ENCODE data around the gene CAMK2A. TPM values are rescaled to one million over a fixed set of nuclear protein-coding genes. Genes with fewer than 3 reads are reported as not detected.

The CAMK2A gene
- total RNA-seq, 4 donors from 2014 or later = 0.32 to 0.82 TPM; not detected in 2

GRCh38 chr5:150278916-150279315, 10.7 kb downstream of the CAMK2A start:
- intact Hi-C loops (cut with DNase I; ENCODE audit: low total_unique reads) = no loop called here

DNA sequence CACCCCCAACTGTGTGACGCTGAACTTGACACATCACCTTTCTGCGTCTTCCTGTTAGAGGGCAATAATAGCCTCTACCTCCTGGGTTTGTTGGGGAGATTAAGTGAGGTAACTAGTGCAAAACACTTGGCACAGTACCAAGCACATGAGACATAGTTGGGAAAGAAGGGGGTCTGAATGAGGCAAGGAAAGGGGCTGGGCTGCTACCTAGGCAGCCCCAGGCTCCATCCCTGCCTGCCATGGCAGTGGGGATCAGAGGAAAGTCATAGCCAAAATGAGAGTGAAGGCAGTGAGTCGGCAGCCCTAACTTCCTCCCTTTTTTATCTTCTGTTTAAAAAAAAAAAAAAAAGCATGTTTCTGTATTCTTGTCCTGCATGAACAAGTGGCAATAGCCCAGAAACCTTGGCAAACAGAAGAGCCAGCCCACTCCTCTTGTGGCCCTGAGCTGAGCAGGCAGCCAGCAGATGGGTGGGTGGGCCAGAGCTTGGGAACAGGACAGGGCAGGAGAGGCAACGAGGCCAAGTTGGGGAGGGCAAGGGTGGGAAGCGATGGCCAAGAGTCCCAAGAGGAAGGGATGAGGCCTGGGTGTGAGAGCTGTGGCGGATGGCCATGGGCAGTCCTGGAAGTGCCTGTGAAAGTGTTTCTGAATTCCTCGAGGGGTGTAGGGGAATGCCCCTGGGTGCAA, 11.4 kb downstream of the CAMK2A start:
- intact Hi-C loops (cut with DNase I; ENCODE audit: low total_unique reads) = no loop called here
- Histone ChIP-seq H3K36me3 (no peaks in the 10 kb centered on the region), H3K4me1 (no peaks in the 10 kb centered on the region), H3K4me3 (no peak overlapping the region), H3K27me3 (peaks cover 8% of the 10 kb centered on the region), H3K9me3 (no peaks in the 10 kb centered on the region), H3K27ac (no peak overlapping the region)
- in situ Hi-C loops (cut with MboI; ENCODE audit: low pct_ligation_motif_present in 1 of 4, low pct_unique_long_range_greater_than_20kb in 1 of 4, low sequenced_read_pairs in 3 of 4) = no loop called here
- 20 to 62% methylated on average over 1 to 7 of the region's 7 CpGs for WGBS, 2 donors (ENCODE audit: low coverage in 1 of 2)
- DNase-seq = no peak
- TF ChIP-seq POLR2AphosphoS5 (IDR thresholded peaks at IDR 0.05) (no peak), EP300 (IDR thresholded peaks at IDR 0.05; ENCODE audit: low read depth) (no peak), CTCF (IDR thresholded peaks at IDR 0.05) (no peak), POLR2A (IDR thresholded peaks at IDR 0.05) (no peak)

More at GRCh38 chr5:150278916-150279315, 10.7 kb downstream of the CAMK2A start:
- Histone ChIP-seq H3K4me3 (no peak overlapping the region), H3K36me3 (no peaks in the 10 kb centered on the region), H3K4me1 (no peaks in the 10 kb centered on the region), H3K27me3 (peaks cover 6% of the 10 kb centered on the region), H3K27ac (no peak overlapping the region), H3K9me3 (no peaks in the 10 kb centered on the region)
- 77 to 88% methylated on average over 3 to 6 of the region's 6 CpGs for WGBS, 2 donors (ENCODE audit: low coverage in 1 of 2)
- in situ Hi-C loops (cut with MboI; ENCODE audit: low pct_ligation_motif_present in 1 of 4, low pct_unique_long_range_greater_than_20kb in 1 of 4, low sequenced_read_pairs in 3 of 4) = no loop called here
- TF ChIP-seq EP300 (IDR thresholded peaks at IDR 0.05; ENCODE audit: low read depth) (no peak), POLR2A (IDR thresholded peaks at IDR 0.05) (no peak), POLR2AphosphoS5 (IDR thresholded peaks at IDR 0.05) (no peak), CTCF (IDR thresholded peaks at IDR 0.05) (no peak)
- no peak for DNase-seq

DNA sequence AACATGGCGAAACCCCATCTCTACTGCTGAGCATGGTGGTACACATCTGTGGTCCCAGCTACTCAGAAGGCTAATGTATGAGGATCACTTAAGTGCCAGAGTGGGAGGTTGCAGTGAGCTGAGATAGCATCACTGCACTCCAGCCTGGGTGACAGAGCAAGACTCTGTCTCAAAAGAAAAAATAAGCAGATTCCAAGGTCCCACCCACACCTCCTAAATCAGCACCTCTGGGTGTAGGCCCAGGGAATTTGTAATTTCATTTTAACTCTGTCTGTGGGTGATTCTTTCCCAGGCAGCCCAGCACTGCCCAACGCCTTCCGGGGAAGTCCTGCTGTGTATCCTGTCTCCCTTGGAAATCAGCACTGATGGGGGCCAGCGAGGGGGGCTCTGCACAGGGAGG, 12.5 kb downstream of the CAMK2A start:
- intact Hi-C loops (cut with DNase I; ENCODE audit: low total_unique reads) = no loop called here
- 58% methylated on average over 4 of the region's 4 CpGs; no CpG with 5 or more reads in 1 of the 2 donors for WGBS, 2 donors (ENCODE audit: low coverage in 1 of 2)

GRCh38 chr5:150274811-150275210, 14.8 kb downstream of the CAMK2A start:
- no peaks in the 10 kb centered on the region for H3K4me1 ChIP-seq
- no peak for TF ChIP-seq POLR2A (IDR thresholded peaks at IDR 0.05)
- no peak for TF ChIP-seq POLR2AphosphoS5 (IDR thresholded peaks at IDR 0.05)
- TF ChIP-seq EP300 (IDR thresholded peaks at IDR 0.05; ENCODE audit: low read depth) = no peak
- no peak for TF ChIP-seq CTCF (IDR thresholded peaks at IDR 0.05)
- in situ Hi-C loops (cut with MboI; ENCODE audit: low pct_ligation_motif_present in 1 of 4, low pct_unique_long_range_greater_than_20kb in 1 of 4, low sequenced_read_pairs in 3 of 4) (loop anchor here in 1 of 4 donors (25.0 kb wide), 1 partner anchor 162 kb away; the partner anchor contains the start of gene RPS14), intact Hi-C loops (cut with DNase I; ENCODE audit: low total_unique reads) (loop anchor here (5.0 kb wide), 1 partner anchor 1513 kb away; no protein-coding TSS in a partner anchor)
- H3K4me3 ChIP-seq = no peak overlapping the region
- no peaks in the 10 kb centered on the region for H3K9me3 ChIP-seq
- peaks cover 13% of the 10 kb centered on the region for H3K27me3 ChIP-seq
- no peaks in the 10 kb centered on the region for H3K36me3 ChIP-seq
- 88% methylated on average over 4 of the region's 4 CpGs; no CpG with 5 or more reads in 1 of the 2 donors for WGBS, 2 donors (ENCODE audit: low coverage in 1 of 2)
- no peak for DNase-seq
- H3K27ac ChIP-seq = no peak overlapping the region

More for the DNA sequence above, 12.5 kb downstream of the CAMK2A start:
- DNase-seq = no peak
- Histone ChIP-seq H3K9me3 (no peaks in the 10 kb centered on the region), H3K4me1 (no peaks in the 10 kb centered on the region), H3K27me3 (peaks cover 13% of the 10 kb centered on the region), H3K27ac (no peak overlapping the region), H3K4me3 (no peak overlapping the region), H3K36me3 (no peaks in the 10 kb centered on the region)
- TF ChIP-seq POLR2A (IDR thresholded peaks at IDR 0.05) (no peak), POLR2AphosphoS5 (IDR thresholded peaks at IDR 0.05) (no peak), EP300 (IDR thresholded peaks at IDR 0.05; ENCODE audit: low read depth) (no peak), CTCF (IDR thresholded peaks at IDR 0.05) (no peak)
- in situ Hi-C loops (cut with MboI; ENCODE audit: low pct_ligation_motif_present in 1 of 4, low pct_unique_long_range_greater_than_20kb in 1 of 4, low sequenced_read_pairs in 3 of 4) = no loop called here

Data from transverse colon (tissue), 4 donors.